IPS-18a (cell line): Measurements from ENCODE around the gene COX7A2L.
"Not testable (repeated sequence)": the region's sequence is repeated elsewhere in the genome, so short reads cannot be mapped to it uniquely, and the experiment has no call there.

Source experiments
- H3K27ac ChIP-seq: one replicate; pipeline ENCODE4 v1.5.1; 2013; ENCODE audit warnings: low read length
- H3K27me3 ChIP-seq: one replicate; pipeline ENCODE4 v1.6.1; 2013; ENCODE audit warnings: mild to moderate bottlenecking, low read length; ENCODE audit not compliant: control insufficient read depth, insufficient read depth
- H3K36me3 ChIP-seq: one replicate; pipeline ENCODE4 v1.6.1; 2013; ENCODE audit warnings: low read depth, low read length; ENCODE audit not compliant: control insufficient read depth
- H3K4me1 ChIP-seq: one replicate; pipeline ENCODE4 v1.6.1; 2013; ENCODE audit warnings: low read depth, low read length; ENCODE audit not compliant: control insufficient read depth
- H3K4me3 ChIP-seq: one replicate; pipeline ENCODE4 v1.5.1; 2013; ENCODE audit warnings: low read length
- H3K9ac ChIP-seq: one replicate; pipeline ENCODE4 v1.6.1; 2013; ENCODE audit warnings: mild to moderate bottlenecking, low read length, moderate library complexity
- H3K9me3 ChIP-seq: one replicate; pipeline ENCODE4 v1.6.1; 2013; ENCODE audit warnings: low read depth, low read length; ENCODE audit not compliant: control insufficient read depth

COX7A2L gene

GRCh38 chr2:42336361-42336965 lies 24.6 kb downstream of the COX7A2L start:
- peaks cover 24% of the 10 kb centered on the region for H3K36me3 ChIP-seq
- H3K27ac ChIP-seq = no peak overlapping the region
- H3K9me3 ChIP-seq = no peaks in the 10 kb centered on the region
- no peak overlapping the region for H3K9ac ChIP-seq
- H3K27me3 ChIP-seq = no peaks in the 10 kb centered on the region
- no peaks in the 10 kb centered on the region for H3K4me1 ChIP-seq
- no peak overlapping the region for H3K4me3 ChIP-seq

DNA sequence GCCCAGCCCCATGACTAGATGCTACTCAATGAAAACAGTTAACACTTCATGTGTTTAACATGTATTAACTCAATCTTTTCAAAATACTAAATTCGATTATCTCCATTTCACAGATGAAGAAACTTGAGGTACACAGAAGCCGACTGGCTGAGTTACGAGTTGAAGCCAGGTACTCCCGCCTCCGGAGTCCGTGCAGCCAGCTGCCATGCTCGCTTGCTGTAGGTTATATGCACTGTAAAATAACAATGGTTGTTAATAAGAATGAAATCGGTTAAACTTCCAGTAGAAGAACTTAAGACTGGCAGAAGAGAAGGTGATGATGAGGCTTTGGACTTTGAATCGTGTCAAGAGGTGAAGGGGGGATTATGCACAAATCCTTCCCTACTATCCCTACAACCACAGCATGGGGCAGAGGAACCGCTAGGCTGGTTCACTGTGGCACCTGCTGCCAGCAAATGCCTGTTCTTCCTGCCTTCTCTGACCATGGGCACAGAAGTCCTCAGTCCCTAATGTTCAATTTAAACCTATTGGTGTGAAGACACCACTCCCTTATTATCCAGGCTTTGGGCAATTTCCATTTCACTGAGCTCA lies 25.4 kb downstream of the COX7A2L start:
- no peaks in the 10 kb centered on the region for H3K4me1 ChIP-seq
- peaks cover 33% of the 10 kb centered on the region for H3K36me3 ChIP-seq
- no peaks in the 10 kb centered on the region for H3K9me3 ChIP-seq
- no peaks in the 10 kb centered on the region for H3K27me3 ChIP-seq
- H3K9ac ChIP-seq = no peak overlapping the region
- H3K4me3 ChIP-seq = no peak overlapping the region
- no peak overlapping the region for H3K27ac ChIP-seq

GRCh38 chr2:42334865-42335264 lies 26.2 kb downstream of the COX7A2L start:
- not testable (repeated sequence) for H3K9ac ChIP-seq, H3K4me3 ChIP-seq, H3K4me1 ChIP-seq, H3K9me3 ChIP-seq, H3K27me3 ChIP-seq, H3K27ac ChIP-seq
- H3K36me3 ChIP-seq = peaks cover 40% of the 10 kb centered on the region

- Histone ChIP-seq H3K4me3 (no peak overlapping the region), H3K9me3 (no peaks in the 10 kb centered on the region), H3K27ac (no peak overlapping the region), H3K36me3 (peaks cover 47% of the 10 kb centered on the region), H3K4me1 (no peaks in the 10 kb centered on the region), H3K27me3 (no peaks in the 10 kb centered on the region), H3K9ac (no peak overlapping the region)
Observed at GRCh38 chr2:42334220-42334619, 26.8 kb downstream of the COX7A2L start.

- no peak overlapping the region for H3K9ac ChIP-seq
- H3K4me3 ChIP-seq = no peak overlapping the region
- no peak overlapping the region for H3K27ac ChIP-seq
- no peaks in the 10 kb centered on the region for H3K27me3 ChIP-seq
- peaks cover 51% of the 10 kb centered on the region for H3K36me3 ChIP-seq
- H3K9me3 ChIP-seq = no peaks in the 10 kb centered on the region
- no peaks in the 10 kb centered on the region for H3K4me1 ChIP-seq
Observed at GRCh38 chr2:42333579-42333978, 27.4 kb downstream of the COX7A2L start.

DNA sequence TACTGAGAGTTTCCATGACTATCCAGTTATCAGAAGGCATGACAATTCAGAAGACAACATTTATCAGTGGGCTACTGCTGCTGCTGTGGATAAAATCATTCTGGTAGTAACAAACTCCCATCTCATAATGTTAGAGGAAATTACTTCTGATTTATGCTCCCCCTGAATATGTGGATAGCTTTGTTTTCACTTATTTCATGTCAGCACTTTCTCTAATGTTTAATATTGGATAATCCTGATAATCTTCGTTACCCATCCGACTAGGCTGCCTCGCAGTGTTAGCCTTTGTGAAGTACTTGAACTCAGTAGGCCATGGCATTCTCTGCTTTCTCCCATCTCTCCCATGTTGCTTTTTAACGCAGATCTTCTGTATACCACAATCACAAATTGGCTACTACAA lies 28.4 kb downstream of the COX7A2L start:
- H3K36me3 ChIP-seq = peaks cover 51% of the 10 kb centered on the region
- no peak overlapping the region for H3K9ac ChIP-seq
- no peaks in the 10 kb centered on the region for H3K27me3 ChIP-seq
- H3K4me1 ChIP-seq = no peaks in the 10 kb centered on the region
- H3K27ac ChIP-seq = no peak overlapping the region
- H3K9me3 ChIP-seq = no peaks in the 10 kb centered on the region
- H3K4me3 ChIP-seq = no peak overlapping the region

DNA sequence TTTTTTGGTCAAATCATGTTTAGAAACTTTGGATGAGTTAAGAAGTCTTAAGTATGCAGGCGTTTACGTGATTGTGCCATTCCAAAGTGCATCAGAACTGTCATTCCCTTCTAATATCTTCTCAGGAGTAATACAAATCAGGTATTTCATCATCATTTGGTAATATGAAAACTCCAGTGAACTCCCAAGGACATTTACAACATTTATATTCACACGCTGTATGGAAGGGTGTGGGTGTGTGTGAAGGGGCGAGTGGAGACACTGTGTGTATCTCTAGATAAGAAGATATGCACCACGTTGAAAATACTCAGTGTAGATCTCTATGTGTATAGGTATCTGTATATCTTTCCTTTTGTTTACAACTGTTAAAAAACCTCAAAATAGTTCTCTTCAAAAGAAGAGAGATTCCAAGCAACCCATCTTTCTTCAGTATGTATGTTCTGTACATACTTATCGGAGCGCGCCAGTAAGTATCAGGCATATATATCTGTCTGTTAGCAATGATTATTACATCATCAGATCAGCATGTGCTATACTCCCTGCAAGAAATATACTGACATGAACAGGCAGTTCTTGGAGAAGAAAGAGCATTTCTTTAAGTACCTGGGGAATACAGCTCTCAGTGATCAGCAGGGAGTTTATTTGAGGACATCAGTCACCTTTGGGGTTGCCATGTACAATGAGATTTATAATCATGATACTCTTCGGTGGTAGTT lies 29.3 kb downstream of the COX7A2L start:
- Histone ChIP-seq H3K27me3 (no peaks in the 10 kb centered on the region), H3K9me3 (no peaks in the 10 kb centered on the region), H3K4me3 (no peak overlapping the region), H3K27ac (no peak overlapping the region), H3K9ac (no peak overlapping the region), H3K4me1 (no peaks in the 10 kb centered on the region), H3K36me3 (peaks cover 51% of the 10 kb centered on the region)

GRCh38 chr2:42329736-42330135 lies 31.3 kb downstream of the COX7A2L start:
- Histone ChIP-seq H3K4me3 (no peak overlapping the region), H3K9ac (no peak overlapping the region), H3K4me1 (no peaks in the 10 kb centered on the region), H3K27me3 (no peaks in the 10 kb centered on the region), H3K36me3 (peaks cover 55% of the 10 kb centered on the region), H3K9me3 (no peaks in the 10 kb centered on the region), H3K27ac (no peak overlapping the region)

GRCh38 chr2:42328923-42329322 lies 32.1 kb downstream of the COX7A2L start:
- Histone ChIP-seq H3K4me3 (no peak overlapping the region), H3K27me3 (no peaks in the 10 kb centered on the region), H3K36me3 (peaks cover 52% of the 10 kb centered on the region), H3K27ac (no peak overlapping the region), H3K9ac (no peak overlapping the region), H3K4me1 (no peaks in the 10 kb centered on the region), H3K9me3 (no peaks in the 10 kb centered on the region)

GRCh38 chr2:42328148-42328833 lies 32.7 kb downstream of the COX7A2L start:
- H3K4me1 ChIP-seq = no peaks in the 10 kb centered on the region
- no peaks in the 10 kb centered on the region for H3K9me3 ChIP-seq
- no peak overlapping the region for H3K27ac ChIP-seq
- no peak overlapping the region for H3K4me3 ChIP-seq
- no peaks in the 10 kb centered on the region for H3K27me3 ChIP-seq
- peaks cover 48% of the 10 kb centered on the region for H3K36me3 ChIP-seq
- H3K9ac ChIP-seq = no peak overlapping the region

- Histone ChIP-seq H3K4me3 (no peak overlapping the region), H3K9me3 (no peaks in the 10 kb centered on the region), H3K27me3 (no peaks in the 10 kb centered on the region), H3K9ac (no peak overlapping the region), H3K27ac (no peak overlapping the region), H3K4me1 (no peaks in the 10 kb centered on the region), H3K36me3 (peaks cover 38% of the 10 kb centered on the region)
Observed at GRCh38 chr2:42327125-42327524, 33.9 kb downstream of the COX7A2L start.
